ENCODE results near the gene SLC38A8.

The SLC38A8 gene

DNA sequence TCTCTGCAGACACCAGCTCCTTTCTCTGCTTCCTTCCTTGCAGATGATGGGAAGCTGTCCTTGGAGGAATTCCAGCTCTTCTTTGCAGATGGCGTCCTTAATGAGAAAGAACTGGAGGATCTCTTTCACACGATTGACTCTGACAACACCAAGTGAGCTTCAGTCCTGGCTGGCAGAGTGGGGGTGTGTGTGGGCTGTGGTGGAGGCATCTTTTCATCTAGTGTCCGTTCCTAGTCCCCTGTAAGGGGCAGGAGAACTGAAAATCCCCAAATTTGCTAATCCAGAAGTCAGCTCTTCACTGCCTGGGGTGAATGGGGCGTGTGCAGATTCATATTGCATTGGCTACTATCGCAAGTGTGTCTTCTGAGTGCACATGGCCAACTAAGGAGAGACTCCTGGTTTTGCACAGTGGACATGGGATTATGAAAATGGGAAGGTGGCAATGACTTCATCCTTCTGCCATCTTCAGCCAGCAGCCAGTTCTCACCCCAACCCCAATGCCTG lies 64.1 kb downstream of the SLC38A8 start:
- no peaks in the 10 kb centered on the region for H3K4me1 ChIP-seq (ENCODE audit: control insufficient read depth, insufficient read depth, low read length)
- H3K9me3 ChIP-seq (ENCODE audit: control insufficient read depth, insufficient read depth, low read depth, low read length) = peaks cover 20% of the 10 kb centered on the region
- no peak overlapping the region for H3K27ac ChIP-seq (ENCODE audit: low read depth, low read length)
- no peak overlapping the region for H3K4me3 ChIP-seq (ENCODE audit: low read depth, low read length)
- H3K27me3 ChIP-seq (ENCODE audit: control insufficient read depth, insufficient read depth, low read length) = no peaks in the 10 kb centered on the region
- H3K36me3 ChIP-seq (ENCODE audit: control insufficient read depth, insufficient read depth, low read length) = no peaks in the 10 kb centered on the region
- H3K9ac ChIP-seq (ENCODE audit: low read length) = no peak overlapping the region

DNA sequence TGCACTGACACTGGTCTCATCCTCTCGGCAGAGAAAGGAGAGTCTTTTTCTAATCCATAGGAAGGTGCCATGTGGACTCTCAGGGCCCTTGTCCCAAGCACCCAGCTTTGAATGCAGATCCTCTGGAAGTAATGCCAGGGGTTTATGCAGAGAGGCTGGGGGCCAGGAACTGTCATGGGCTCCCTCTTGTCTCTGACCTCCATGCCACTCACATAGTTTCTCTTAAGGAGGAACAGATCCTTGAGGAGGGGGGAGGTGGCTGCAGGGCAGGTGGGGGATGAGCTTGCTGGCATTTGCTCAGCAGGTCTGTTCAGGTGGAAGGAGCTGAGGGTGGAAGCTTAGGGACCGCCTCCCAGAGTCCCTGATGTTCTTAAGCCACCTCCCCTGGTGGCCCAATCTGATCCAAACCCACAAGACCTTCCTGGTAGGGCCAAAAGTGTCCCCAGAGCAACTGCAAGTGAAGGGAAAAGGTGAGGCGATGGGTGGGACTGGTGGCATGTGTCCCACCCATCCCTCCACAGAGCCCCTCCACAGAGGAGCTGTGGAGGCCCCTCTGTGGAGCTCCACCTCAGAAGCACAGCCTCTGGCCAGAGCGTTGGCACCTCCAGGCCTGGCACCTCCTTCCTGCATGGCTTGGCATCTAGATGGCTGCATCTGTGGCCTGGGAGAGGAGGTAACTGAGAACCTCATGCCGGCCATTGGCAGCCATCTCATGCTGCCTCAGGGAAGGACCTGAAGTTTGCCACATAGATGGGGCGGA lies 65.4 kb downstream of the SLC38A8 start:
- H3K36me3 ChIP-seq (ENCODE audit: control insufficient read depth, insufficient read depth, low read length) = no peaks in the 10 kb centered on the region
- no peaks in the 10 kb centered on the region for H3K27me3 ChIP-seq (ENCODE audit: control insufficient read depth, insufficient read depth, low read length)
- H3K27ac ChIP-seq (ENCODE audit: low read depth, low read length) = no peak overlapping the region
- H3K9ac ChIP-seq (ENCODE audit: low read length) = no peak overlapping the region
- H3K4me3 ChIP-seq (ENCODE audit: low read depth, low read length) = no peak overlapping the region
- H3K9me3 ChIP-seq (ENCODE audit: control insufficient read depth, insufficient read depth, low read depth, low read length) = peaks cover 20% of the 10 kb centered on the region
- H3K4me1 ChIP-seq (ENCODE audit: control insufficient read depth, insufficient read depth, low read length) = no peaks in the 10 kb centered on the region

DNA sequence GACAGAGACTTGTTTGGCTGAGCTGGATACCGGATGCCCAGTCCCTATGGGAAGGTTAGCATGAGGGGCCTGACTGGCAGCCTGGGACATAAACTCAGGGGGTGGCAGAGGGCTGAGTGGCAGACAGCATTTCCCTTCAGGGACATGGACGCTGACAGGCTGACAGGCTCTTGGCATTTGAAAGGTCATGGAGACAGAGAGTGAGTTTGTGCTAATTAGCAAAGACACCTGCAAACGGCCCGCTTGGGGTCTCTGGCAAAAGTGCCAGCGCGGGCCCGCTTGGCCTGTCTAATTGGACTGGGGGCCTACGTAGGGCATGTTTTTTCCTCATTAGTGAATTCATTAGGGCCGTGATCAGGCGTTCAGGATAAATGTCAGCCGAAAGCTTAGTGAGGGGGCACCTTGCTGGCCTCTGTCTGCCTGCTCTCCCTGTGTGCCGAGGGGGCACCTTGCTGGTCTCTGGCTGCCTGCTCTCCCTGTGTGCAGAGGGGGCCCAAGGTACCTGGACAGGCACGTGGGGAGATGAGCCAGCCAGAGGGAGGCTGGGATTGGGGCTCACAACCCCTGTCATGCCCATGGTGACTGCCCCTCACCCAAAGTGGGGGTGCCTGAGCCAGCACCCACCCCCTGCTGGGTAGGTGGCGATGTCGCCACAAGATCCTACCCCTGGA lies 66.9 kb downstream of the SLC38A8 start:
- Histone ChIP-seq H3K4me1 (ENCODE audit: control insufficient read depth, insufficient read depth, low read length) (no peaks in the 10 kb centered on the region; the same call in 1 of the 2 replicates), H3K9me3 (ENCODE audit: control insufficient read depth, insufficient read depth, low read depth, low read length) (peaks cover 20% of the 10 kb centered on the region), H3K27me3 (ENCODE audit: control insufficient read depth, insufficient read depth, low read length) (no peaks in the 10 kb centered on the region), H3K9ac (ENCODE audit: low read length) (no peak overlapping the region), H3K36me3 (ENCODE audit: control insufficient read depth, insufficient read depth, low read length) (no peaks in the 10 kb centered on the region), H3K4me3 (ENCODE audit: low read depth, low read length) (no peak overlapping the region), H3K27ac (ENCODE audit: low read depth, low read length) (no peak overlapping the region)

DNA sequence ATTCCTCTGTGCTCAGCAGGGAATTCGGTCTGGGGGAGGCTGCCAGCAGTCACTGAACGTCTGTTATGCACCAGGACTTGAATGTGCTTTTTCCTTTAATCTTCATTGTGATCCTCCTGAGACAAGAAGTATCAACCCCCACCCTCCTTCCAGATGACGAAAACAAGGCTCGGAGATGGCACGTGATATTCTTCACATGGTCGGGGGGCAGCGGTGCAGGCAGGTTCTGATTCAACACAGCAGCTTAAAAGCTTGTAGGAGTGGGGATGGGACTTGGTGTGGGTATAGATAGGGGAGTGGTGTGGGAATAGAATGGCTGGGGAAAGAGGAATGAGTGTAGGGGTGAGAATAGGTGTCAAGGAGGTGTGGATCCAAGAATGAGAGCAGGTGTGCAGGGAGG lies 68.1 kb downstream of the SLC38A8 start:
- Histone ChIP-seq H3K36me3 (ENCODE audit: control insufficient read depth, insufficient read depth, low read length) (no peaks in the 10 kb centered on the region), H3K9ac (ENCODE audit: low read length) (no peak overlapping the region), H3K27me3 (ENCODE audit: control insufficient read depth, insufficient read depth, low read length) (peaks cover 10% of the 10 kb centered on the region), H3K9me3 (ENCODE audit: control insufficient read depth, insufficient read depth, low read depth, low read length) (peaks cover 20% of the 10 kb centered on the region), H3K4me1 (ENCODE audit: control insufficient read depth, insufficient read depth, low read length) (peaks cover 7% of the 10 kb centered on the region), H3K4me3 (ENCODE audit: low read depth, low read length) (no peak overlapping the region), H3K27ac (ENCODE audit: low read depth, low read length) (no peak overlapping the region)

DNA sequence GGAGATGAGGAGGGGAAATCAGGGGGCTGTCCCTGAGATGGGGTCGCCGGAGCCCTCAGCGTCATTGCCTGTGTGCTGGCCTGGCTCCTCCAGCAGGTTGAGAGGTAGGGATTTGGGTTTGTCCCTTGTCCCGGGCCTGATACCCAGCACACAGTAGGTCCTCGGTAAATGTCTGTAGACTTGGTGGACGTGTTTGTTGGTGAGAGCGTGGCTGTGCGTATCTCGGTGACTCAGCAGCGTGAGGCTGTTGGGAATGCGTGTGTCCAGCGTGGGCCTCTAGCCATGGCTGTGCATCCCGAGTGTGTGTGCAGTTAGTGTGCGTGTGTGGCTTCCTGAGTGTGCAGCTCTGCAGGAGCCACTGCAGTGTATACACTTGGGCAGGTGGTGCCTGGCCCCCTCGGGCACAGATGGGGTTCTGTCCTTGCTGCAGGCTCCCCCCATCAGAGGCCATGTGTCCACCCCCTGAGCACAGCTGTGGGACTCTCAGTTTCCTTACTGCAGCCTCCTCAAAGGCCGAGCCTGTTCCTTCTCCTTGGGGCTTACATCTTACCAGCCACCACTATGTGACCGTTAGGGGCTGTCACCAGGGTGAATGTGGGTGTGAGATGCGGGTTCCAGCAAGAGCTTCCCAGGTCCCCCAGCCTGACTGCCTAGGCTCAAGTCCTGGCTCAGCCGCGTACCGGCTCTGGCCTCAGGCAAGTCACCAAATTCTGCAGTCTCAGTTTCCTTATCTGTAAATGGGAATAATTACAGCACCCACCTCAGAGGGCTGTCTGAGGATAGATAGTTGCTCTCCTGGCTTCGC lies 68.8 kb downstream of the SLC38A8 start:
- Histone ChIP-seq H3K36me3 (ENCODE audit: control insufficient read depth, insufficient read depth, low read length) (no peaks in the 10 kb centered on the region), H3K4me1 (ENCODE audit: control insufficient read depth, insufficient read depth, low read length) (peaks cover 7% of the 10 kb centered on the region), H3K4me3 (ENCODE audit: low read depth, low read length) (no peak overlapping the region), H3K27ac (ENCODE audit: low read depth, low read length) (no peak overlapping the region), H3K9ac (ENCODE audit: low read length) (no peak overlapping the region), H3K27me3 (ENCODE audit: control insufficient read depth, insufficient read depth, low read length) (peaks cover 17% of the 10 kb centered on the region), H3K9me3 (ENCODE audit: control insufficient read depth, insufficient read depth, low read depth, low read length) (peaks cover 16% of the 10 kb centered on the region)

DNA sequence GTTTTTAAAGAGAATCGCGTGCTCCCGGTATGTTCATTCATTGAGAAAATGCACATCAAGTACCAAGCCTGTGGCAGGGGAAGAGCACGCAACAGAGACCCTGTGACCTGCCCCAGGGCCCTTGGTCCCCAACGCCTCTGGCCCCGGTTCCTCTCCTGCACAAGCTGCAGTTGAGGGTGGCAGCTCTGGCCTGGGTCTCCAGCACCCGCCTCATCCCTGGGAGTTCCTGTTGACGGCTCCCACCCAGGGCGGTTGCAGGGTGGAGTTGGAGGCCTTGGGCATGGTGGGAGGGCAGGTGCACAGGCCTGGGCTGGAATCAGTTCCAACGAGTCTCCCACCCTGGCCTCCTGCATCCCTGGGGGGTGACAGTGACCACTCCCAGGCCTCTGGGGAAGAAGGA lies 69.5 kb downstream of the SLC38A8 start:
- no peak overlapping the region for H3K27ac ChIP-seq (ENCODE audit: low read depth, low read length)
- H3K4me3 ChIP-seq (ENCODE audit: low read depth, low read length) = no peak overlapping the region
- peaks cover 18% of the 10 kb centered on the region for H3K27me3 ChIP-seq (ENCODE audit: control insufficient read depth, insufficient read depth, low read length)
- no peak overlapping the region for H3K9ac ChIP-seq (ENCODE audit: low read length)
- peaks cover 7% of the 10 kb centered on the region for H3K4me1 ChIP-seq (ENCODE audit: control insufficient read depth, insufficient read depth, low read length)
- H3K9me3 ChIP-seq (ENCODE audit: control insufficient read depth, insufficient read depth, low read depth, low read length) = peaks cover 8% of the 10 kb centered on the region
- no peaks in the 10 kb centered on the region for H3K36me3 ChIP-seq (ENCODE audit: control insufficient read depth, insufficient read depth, low read length)

DNA sequence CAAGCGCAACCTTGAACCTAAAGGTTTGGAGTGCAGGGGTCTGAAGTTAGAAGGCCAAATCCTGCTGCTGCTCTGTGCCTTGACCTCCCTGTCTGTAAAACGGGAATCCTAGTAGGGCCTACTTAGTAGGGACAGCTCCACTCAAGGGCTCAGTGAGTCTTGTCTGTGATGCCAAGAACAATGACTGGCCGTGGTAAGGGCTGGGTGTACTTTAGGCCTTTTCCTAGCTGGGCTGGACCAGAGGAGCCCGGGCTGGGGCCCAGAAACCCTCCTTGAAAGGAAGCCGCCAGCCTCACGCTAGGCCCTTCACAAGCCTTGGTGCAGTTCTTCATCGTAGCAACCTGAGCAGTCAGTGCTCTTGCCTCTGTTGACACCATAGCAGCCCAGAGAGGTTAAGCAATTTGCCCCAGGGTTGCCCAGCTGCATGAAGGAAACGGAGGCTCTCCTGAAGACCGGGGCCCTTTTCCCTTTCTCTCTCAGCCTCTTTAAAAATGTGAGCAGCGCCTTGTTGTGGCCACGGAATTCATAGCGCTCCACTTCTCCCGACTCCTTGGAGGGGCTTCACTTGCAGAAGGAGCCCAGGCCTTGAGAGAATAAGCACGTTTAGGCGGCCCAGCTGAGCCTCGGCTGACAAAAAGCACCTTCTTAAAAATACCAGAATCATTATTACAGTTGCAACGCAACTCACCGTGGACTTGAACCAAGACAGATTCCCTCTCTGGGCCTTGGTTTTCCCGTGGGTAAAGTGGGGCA lies 70.2 kb downstream of the SLC38A8 start:
- H3K27ac ChIP-seq (ENCODE audit: low read depth, low read length) = no peak overlapping the region
- peaks cover 7% of the 10 kb centered on the region for H3K4me1 ChIP-seq (ENCODE audit: control insufficient read depth, insufficient read depth, low read length)
- no peaks in the 10 kb centered on the region for H3K36me3 ChIP-seq (ENCODE audit: control insufficient read depth, insufficient read depth, low read length)
- no peak overlapping the region for H3K4me3 ChIP-seq (ENCODE audit: low read depth, low read length)
- H3K27me3 ChIP-seq (ENCODE audit: control insufficient read depth, insufficient read depth, low read length) = peaks cover 18% of the 10 kb centered on the region
- no peak overlapping the region for H3K9ac ChIP-seq (ENCODE audit: low read length)
- H3K9me3 ChIP-seq (ENCODE audit: control insufficient read depth, insufficient read depth, low read depth, low read length) = peaks cover 2% of the 10 kb centered on the region; the same call in 1 of the 2 replicates

DNA sequence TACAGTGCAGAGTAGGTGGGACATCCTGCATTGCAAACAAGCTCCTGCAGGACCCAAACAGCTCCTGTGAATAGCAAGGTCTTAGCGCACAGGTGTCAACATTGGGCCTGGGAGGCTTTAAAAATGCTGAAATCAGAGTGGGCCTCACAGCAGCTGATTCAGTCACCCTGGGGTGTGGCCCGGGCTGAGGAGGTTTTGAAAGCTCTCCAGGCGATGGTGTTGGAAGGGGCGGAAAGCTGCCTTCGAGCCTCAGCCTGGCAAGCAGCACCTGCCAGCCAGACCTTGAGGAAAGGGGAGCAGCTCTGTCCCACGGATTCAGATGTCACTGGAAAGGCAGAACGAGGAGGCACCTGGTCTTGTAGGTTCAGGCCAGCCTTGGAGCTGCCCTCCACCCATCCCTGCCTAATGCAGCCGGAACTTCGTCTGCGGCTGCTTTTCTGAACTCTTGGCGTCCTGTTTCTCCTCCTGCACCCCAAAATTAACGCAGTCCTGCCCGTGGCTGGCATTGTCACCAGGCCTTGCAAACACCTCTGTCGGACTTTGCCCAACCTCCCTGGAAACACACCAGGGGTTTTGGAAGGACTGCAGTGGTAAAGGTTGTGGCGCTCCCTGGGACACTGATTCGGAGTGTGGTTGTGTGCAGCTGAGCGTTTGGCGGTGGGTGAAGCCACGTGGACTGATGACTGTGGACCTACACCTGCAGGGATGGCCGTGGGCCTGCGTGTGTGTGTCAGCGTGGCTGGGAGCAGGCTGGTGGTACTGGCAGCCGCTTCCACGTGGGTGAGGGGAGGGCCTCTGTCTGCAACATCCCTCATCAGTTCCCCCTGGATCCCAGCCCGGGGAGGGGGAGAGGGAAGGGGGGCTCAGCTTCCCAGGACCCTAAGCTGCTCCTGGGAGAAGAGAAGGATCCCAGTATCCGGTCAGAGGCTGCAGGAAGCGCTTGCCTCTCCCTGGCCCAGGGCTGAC lies 71.1 kb downstream of the SLC38A8 start:
- H3K9ac ChIP-seq (ENCODE audit: low read length) = no peak overlapping the region
- H3K4me3 ChIP-seq (ENCODE audit: low read depth, low read length) = no peak overlapping the region
- no peaks in the 10 kb centered on the region for H3K9me3 ChIP-seq (ENCODE audit: control insufficient read depth, insufficient read depth, low read depth, low read length)
- H3K36me3 ChIP-seq (ENCODE audit: control insufficient read depth, insufficient read depth, low read length) = no peaks in the 10 kb centered on the region
- H3K27ac ChIP-seq (ENCODE audit: low read depth, low read length) = no peak overlapping the region
- H3K4me1 ChIP-seq (ENCODE audit: control insufficient read depth, insufficient read depth, low read length) = peaks cover 7% of the 10 kb centered on the region
- H3K27me3 ChIP-seq (ENCODE audit: control insufficient read depth, insufficient read depth, low read length) = peaks cover 18% of the 10 kb centered on the region

DNA sequence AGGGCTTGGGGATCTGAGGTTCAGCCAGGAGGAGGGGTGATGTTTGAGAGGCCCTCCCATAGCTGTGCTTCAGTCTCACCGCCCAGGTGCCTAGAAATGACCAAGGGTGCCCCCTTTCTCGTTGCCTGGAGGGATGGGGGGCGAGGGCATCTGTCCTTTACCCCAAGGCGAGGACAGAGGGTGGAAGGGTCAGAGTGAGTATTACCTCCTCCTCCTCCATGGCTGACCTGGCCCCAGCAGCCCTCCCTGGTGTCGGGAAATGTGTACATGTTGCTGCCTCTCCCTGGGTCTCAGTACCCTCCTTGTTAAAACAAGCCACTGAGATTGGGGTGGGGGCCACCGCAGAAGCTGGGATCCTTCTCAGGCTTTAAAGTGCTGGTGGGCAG lies 72.2 kb downstream of the SLC38A8 start:
- H3K27ac ChIP-seq (ENCODE audit: low read depth, low read length) = no peak overlapping the region
- no peaks in the 10 kb centered on the region for H3K9me3 ChIP-seq (ENCODE audit: control insufficient read depth, insufficient read depth, low read depth, low read length)
- peaks cover 7% of the 10 kb centered on the region for H3K4me1 ChIP-seq (ENCODE audit: control insufficient read depth, insufficient read depth, low read length)
- no peak overlapping the region for H3K4me3 ChIP-seq (ENCODE audit: low read depth, low read length)
- no peak overlapping the region for H3K9ac ChIP-seq (ENCODE audit: low read length)
- peaks cover 18% of the 10 kb centered on the region for H3K27me3 ChIP-seq (ENCODE audit: control insufficient read depth, insufficient read depth, low read length)
- H3K36me3 ChIP-seq (ENCODE audit: control insufficient read depth, insufficient read depth, low read length) = no peaks in the 10 kb centered on the region
